ENCODE results near the gene UBXN7.
"Not testable (repeated sequence)": the region's sequence is repeated elsewhere in the genome, so short reads cannot be mapped to it uniquely, and the experiment has no call there.

The UBXN7 gene

GRCh38 chr3:196339044-196339443 lies 93.2 kb downstream of the UBXN7 start:
- H3K36me3 Mint-ChIP-seq (ENCODE audit: insufficient read depth): peaks cover 4% of the 10 kb centered on the region
- H3K4me1 Mint-ChIP-seq (ENCODE audit: low read depth in 2 of 2): peaks cover 0 to 2% of the 10 kb centered on the region in 2 donors
- no peaks in the 10 kb centered on the region for H3K27me3 Mint-ChIP-seq
- DNase-seq (no peak), ATAC-seq (replicated peaks) (no peak)
- no peaks in the 10 kb centered on the region for H3K9me3 Mint-ChIP-seq
- peak overlapping the region in 1 of 2 donors; percentile 36 for H3K4me3 Mint-ChIP-seq
- H3K27ac Mint-ChIP-seq: peak overlapping the region; percentile 3 to 44

- H3K36me3 Mint-ChIP-seq (ENCODE audit: insufficient read depth): peaks cover 4% of the 10 kb centered on the region
- no peak overlapping the region for H3K27ac Mint-ChIP-seq
- H3K9me3 Mint-ChIP-seq: no peaks in the 10 kb centered on the region
- no peak for ATAC-seq (replicated peaks)
- no peak for DNase-seq
- H3K27me3 Mint-ChIP-seq: peaks cover 0 to 6% of the 10 kb centered on the region in 2 donors
- peak overlapping the region in 1 of 2 donors; percentile 17 for H3K4me3 Mint-ChIP-seq
- H3K4me1 Mint-ChIP-seq (ENCODE audit: low read depth in 2 of 2): peaks cover 0 to 2% of the 10 kb centered on the region in 2 donors
Measured at GRCh38 chr3:196336319-196337145, 95.7 kb downstream of the UBXN7 start.

- Mint-ChIP-seq H3K4me1 (ENCODE audit: low read depth in 2 of 2) (peaks cover 0 to 2% of the 10 kb centered on the region in 2 donors), H3K4me3 (peak overlapping the region in 1 of 2 donors; percentile 18), H3K27ac (no peak overlapping the region), H3K36me3 (ENCODE audit: insufficient read depth) (peaks cover 4% of the 10 kb centered on the region), H3K9me3 (no peaks in the 10 kb centered on the region), H3K27me3 (peaks cover 0 to 6% of the 10 kb centered on the region in 2 donors)
- ATAC-seq (replicated peaks) (no peak), DNase-seq (no peak)
Measured at GRCh38 chr3:196335503-196335948, 96.7 kb downstream of the UBXN7 start.

GRCh38 chr3:196334982-196335381 lies 97.2 kb downstream of the UBXN7 start:
- Mint-ChIP-seq H3K27me3 (peaks cover 4 to 6% of the 10 kb centered on the region in 2 donors), H3K27ac (no peak overlapping the region), H3K36me3 (ENCODE audit: insufficient read depth) (peaks cover 4% of the 10 kb centered on the region), H3K9me3 (no peaks in the 10 kb centered on the region), H3K4me1 (ENCODE audit: low read depth in 2 of 2) (peaks cover 0 to 2% of the 10 kb centered on the region in 2 donors), H3K4me3 (no peak overlapping the region)
- ATAC-seq (replicated peaks) (no peak), DNase-seq (no peak)

GRCh38 chr3:196332168-196332567 lies 100.1 kb downstream of the UBXN7 start:
- Mint-ChIP-seq H3K27me3 (peaks cover 5 to 6% of the 10 kb centered on the region in 2 donors), H3K9me3 (no peaks in the 10 kb centered on the region), H3K4me3 (no peak overlapping the region), H3K27ac (no peak overlapping the region), H3K4me1 (ENCODE audit: low read depth in 2 of 2) (no peaks in the 10 kb centered on the region), H3K36me3 (ENCODE audit: insufficient read depth) (peaks cover 4% of the 10 kb centered on the region)
- DNase-seq (no peak), ATAC-seq (replicated peaks) (no peak)

- H3K27ac Mint-ChIP-seq: no peak overlapping the region
- H3K9me3 Mint-ChIP-seq: no peaks in the 10 kb centered on the region
- H3K4me3 Mint-ChIP-seq: no peak overlapping the region
- no peaks in the 10 kb centered on the region for H3K4me1 Mint-ChIP-seq (ENCODE audit: low read depth in 2 of 2)
- no peak for DNase-seq
- H3K27me3 Mint-ChIP-seq: peaks cover 5 to 6% of the 10 kb centered on the region in 2 donors
- ATAC-seq (replicated peaks): no peak
- H3K36me3 Mint-ChIP-seq (ENCODE audit: insufficient read depth): peaks cover 4% of the 10 kb centered on the region
Measured at GRCh38 chr3:196327405-196327804, 104.8 kb downstream of the UBXN7 start.

- H3K9me3 Mint-ChIP-seq: no peaks in the 10 kb centered on the region
- peaks cover 4% of the 10 kb centered on the region for H3K36me3 Mint-ChIP-seq (ENCODE audit: insufficient read depth)
- no peak for DNase-seq
- no peaks in the 10 kb centered on the region for H3K4me1 Mint-ChIP-seq (ENCODE audit: low read depth in 2 of 2)
- H3K27ac Mint-ChIP-seq: no peak overlapping the region
- ATAC-seq (replicated peaks): peak; percentile 14
- peaks cover 3 to 5% of the 10 kb centered on the region in 2 donors for H3K27me3 Mint-ChIP-seq
- H3K4me3 Mint-ChIP-seq: no peak overlapping the region
Measured at GRCh38 chr3:196326936-196327335, 105.3 kb downstream of the UBXN7 start.

- Mint-ChIP-seq H3K4me3 (no peak overlapping the region), H3K4me1 (ENCODE audit: low read depth in 2 of 2) (peaks cover 0 to 7% of the 10 kb centered on the region in 2 donors), H3K27ac (no peak overlapping the region), H3K36me3 (ENCODE audit: insufficient read depth) (peaks cover 14% of the 10 kb centered on the region), H3K9me3 (no peaks in the 10 kb centered on the region), H3K27me3 (no peaks in the 10 kb centered on the region)
- no peak for ATAC-seq (replicated peaks)
- no peak for DNase-seq
Measured at GRCh38 chr3:196323691-196324090, 108.5 kb downstream of the UBXN7 start.

GRCh38 chr3:196323016-196323415 lies 109.2 kb downstream of the UBXN7 start:
- Mint-ChIP-seq H3K4me1 (ENCODE audit: low read depth in 2 of 2) (peaks cover 0 to 7% of the 10 kb centered on the region in 2 donors), H3K9me3 (no peaks in the 10 kb centered on the region), H3K27me3 (no peaks in the 10 kb centered on the region), H3K27ac (no peak overlapping the region), H3K4me3 (no peak overlapping the region), H3K36me3 (ENCODE audit: insufficient read depth) (peaks cover 18% of the 10 kb centered on the region)
- no peak for DNase-seq
- no peak for ATAC-seq (replicated peaks)

- DNase-seq: no peak
- ATAC-seq (replicated peaks): no peak
- Mint-ChIP-seq H3K9me3 (no peaks in the 10 kb centered on the region), H3K27me3 (no peaks in the 10 kb centered on the region), H3K27ac (no peak overlapping the region), H3K36me3 (ENCODE audit: insufficient read depth) (peaks cover 33% of the 10 kb centered on the region), H3K4me1 (ENCODE audit: low read depth in 2 of 2) (peaks cover 6 to 15% of the 10 kb centered on the region in 2 donors), H3K4me3 (no peak overlapping the region)
Measured at GRCh38 chr3:196321162-196321561, 111.1 kb downstream of the UBXN7 start.

- H3K27me3 Mint-ChIP-seq: no peaks in the 10 kb centered on the region
- no peaks in the 10 kb centered on the region for H3K9me3 Mint-ChIP-seq
- peaks cover 6 to 15% of the 10 kb centered on the region in 2 donors for H3K4me1 Mint-ChIP-seq (ENCODE audit: low read depth in 2 of 2)
- DNase-seq (no peak), ATAC-seq (replicated peaks) (no peak)
- peaks cover 33% of the 10 kb centered on the region for H3K36me3 Mint-ChIP-seq (ENCODE audit: insufficient read depth)
- H3K4me3 Mint-ChIP-seq: no peak overlapping the region
- H3K27ac Mint-ChIP-seq: no peak overlapping the region
Measured at GRCh38 chr3:196320137-196320536, 112.1 kb downstream of the UBXN7 start.

- DNase-seq (peak; percentile 82 to 87 (median 83)), ATAC-seq (replicated peaks) (peak; percentile 86)
- peaks cover 29% of the 10 kb centered on the region for H3K36me3 Mint-ChIP-seq (ENCODE audit: insufficient read depth)
- peak within 1 kb of the TSS; percentile 95 to 96 for H3K4me3 Mint-ChIP-seq
- no peaks in the 10 kb centered on the region for H3K27me3 Mint-ChIP-seq
- peak within 1 kb of the TSS; percentile 96 to 98 for H3K27ac Mint-ChIP-seq
- no peaks in the 10 kb centered on the region for H3K9me3 Mint-ChIP-seq
- H3K4me1 Mint-ChIP-seq (ENCODE audit: low read depth in 2 of 2): peaks cover 11 to 15% of the 10 kb centered on the region in 2 donors
Measured at GRCh38 chr3:196317687-196318467, 114.3 kb downstream of the UBXN7 start, which contains the start of gene DYNLT2B. TSS of gene DYNLT2B (minus strand) at chr3:196318240. CDS start at chr3:196318152, 88 bp downstream.

- not testable (repeated sequence) for DNase-seq; H3K9me3 Mint-ChIP-seq; H3K27me3 Mint-ChIP-seq; ATAC-seq (replicated peaks)
- Mint-ChIP-seq H3K36me3 (ENCODE audit: insufficient read depth) (peaks cover 29% of the 10 kb centered on the region), H3K27ac (peak overlapping the region; percentile 96 to 98), H3K4me3 (peak overlapping the region; percentile 95 to 96), H3K4me1 (ENCODE audit: low read depth in 2 of 2) (peaks cover 11 to 15% of the 10 kb centered on the region in 2 donors)
Measured at GRCh38 chr3:196316799-196317686, 115.2 kb downstream of the UBXN7 start.

All from effector memory CD8-positive, alpha-beta T cell (primary cell).